ENCODE results near the gene SLC5A10. TPM values are rescaled to one million over a fixed set of nuclear protein-coding genes. Genes with fewer than 3 reads are reported as not detected.

SLC5A10 gene
- polyA plus RNA-seq, 1 donor from 2014 or later = not detected

- TF ChIP-seq REST (IDR thresholded peaks at IDR 0.05; ENCODE audit: borderline replicate concordance) (no peak), CTCF (IDR thresholded peaks at IDR 0.05; ENCODE audit: poor library complexity, severe bottlenecking) (no peak), TAF1 (IDR thresholded peaks at IDR 0.05; ENCODE audit: low read depth) (no peak), SMC3 (conservative IDR thresholded peaks at IDR 0.05; ENCODE audit: poor library complexity) (no peak), RAD21 (conservative IDR thresholded peaks at IDR 0.05) (no peak), POLR2AphosphoS5 (IDR thresholded peaks at IDR 0.05) (no peak), EZH2 (IDR thresholded peaks at IDR 0.05; ENCODE audit: borderline replicate concordance, insufficient read depth, low read length, poor library complexity, severe bottlenecking) (no peak)
- H3K27me3 ChIP-seq (ENCODE audit: insufficient read depth, low read depth, low read length) = no peaks in the 10 kb centered on the region
Measured at GRCh38 chr17:18947866-18948265, 4.1 kb upstream of the SLC5A10 start.

GRCh38 chr17:18948476-18949006 is 3.4 kb upstream of the SLC5A10 start:
- H3K4me3 ChIP-seq (ENCODE audit: low read length) = no peak overlapping the region
- H3K9ac ChIP-seq (ENCODE audit: low read length) = no peak overlapping the region
- no peak overlapping the region for H3K27ac ChIP-seq (ENCODE audit: low read length)
- no peaks in the 10 kb centered on the region for H3K36me3 ChIP-seq (ENCODE audit: insufficient read depth, low read length)
- no peak overlapping the region for H3K4me2 ChIP-seq (ENCODE audit: low read length)
- no peaks in the 10 kb centered on the region for H3F3A ChIP-seq (ENCODE audit: insufficient read depth, low read length, poor library complexity, severe bottlenecking)
- H4K20me1 ChIP-seq (ENCODE audit: insufficient read depth) = no peaks in the 10 kb centered on the region
- H2AFZ ChIP-seq (ENCODE audit: low read depth, low read length) = no peak overlapping the region
- TF ChIP-seq MXI1 (conservative IDR thresholded peaks at IDR 0.05; ENCODE audit: poor library complexity, severe bottlenecking) = no peak
- TF ChIP-seq POLR2AphosphoS5 (IDR thresholded peaks at IDR 0.05) = no peak
- no peak for TF ChIP-seq EZH2 (IDR thresholded peaks at IDR 0.05; ENCODE audit: borderline replicate concordance, insufficient read depth, low read length, poor library complexity, severe bottlenecking)
- TF ChIP-seq SMC3 (conservative IDR thresholded peaks at IDR 0.05; ENCODE audit: poor library complexity) = no peak
- TF ChIP-seq EP300 (conservative IDR thresholded peaks at IDR 0.05; ENCODE audit: poor library complexity, severe bottlenecking) = no peak
- no peak for TF ChIP-seq CTCF (IDR thresholded peaks at IDR 0.05; ENCODE audit: poor library complexity, severe bottlenecking)
- TF ChIP-seq TAF1 (IDR thresholded peaks at IDR 0.05; ENCODE audit: low read depth) = no peak
- no peak for TF ChIP-seq REST (IDR thresholded peaks at IDR 0.05; ENCODE audit: borderline replicate concordance)
- no peak for TF ChIP-seq RAD21 (conservative IDR thresholded peaks at IDR 0.05)
- H3K79me2 ChIP-seq (replicated peaks; ENCODE audit: insufficient read depth, low read length) = no peaks in the 10 kb centered on the region
- no peaks in the 10 kb centered on the region for H3K9me2 ChIP-seq (ENCODE audit: insufficient read depth, low read length)
- H3K9me3 ChIP-seq (ENCODE audit: low read length) = no peaks in the 10 kb centered on the region
- no peaks in the 10 kb centered on the region for H3K27me3 ChIP-seq (ENCODE audit: insufficient read depth, low read depth, low read length)

More at GRCh38 chr17:18947866-18948265, 4.1 kb upstream of the SLC5A10 start:
- Histone ChIP-seq H2AFZ (ENCODE audit: low read depth, low read length) (no peak overlapping the region), H3K27ac (ENCODE audit: low read length) (no peak overlapping the region), H3K9me3 (ENCODE audit: low read length) (no peaks in the 10 kb centered on the region), H3K9ac (ENCODE audit: low read length) (no peak overlapping the region), H3F3A (ENCODE audit: insufficient read depth, low read length, poor library complexity, severe bottlenecking) (no peaks in the 10 kb centered on the region), H3K4me2 (ENCODE audit: low read length) (no peak overlapping the region), H4K20me1 (ENCODE audit: insufficient read depth) (no peaks in the 10 kb centered on the region), H3K4me3 (ENCODE audit: low read length) (no peak overlapping the region), H3K9me2 (ENCODE audit: insufficient read depth, low read length) (no peaks in the 10 kb centered on the region), H3K79me2 (replicated peaks; ENCODE audit: insufficient read depth, low read length) (no peaks in the 10 kb centered on the region), H3K36me3 (ENCODE audit: insufficient read depth, low read length) (no peaks in the 10 kb centered on the region)

All from neural cell (in vitro differentiated cells).